Measurements from ENCODE around the gene EPS8.

DNA sequence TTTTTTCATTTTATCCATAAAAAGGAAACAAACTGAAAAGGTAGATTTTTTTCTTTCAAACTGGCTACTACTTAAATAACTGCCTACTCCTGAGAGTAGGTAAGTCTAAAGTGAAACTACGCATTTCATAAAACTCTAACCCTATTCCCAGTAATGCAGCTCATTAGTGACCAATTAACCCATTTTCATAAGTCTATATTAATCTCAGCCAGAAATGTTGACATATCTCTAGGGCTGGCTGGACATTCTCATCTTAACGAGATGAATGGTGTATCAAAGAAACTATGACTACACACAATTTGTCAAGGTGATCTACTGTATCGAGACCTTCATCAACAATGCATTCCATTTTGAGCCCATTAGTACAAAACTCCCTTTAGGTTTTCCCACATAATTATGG lies 57.2 kb downstream of the EPS8 start:
- TF ChIP-seq, protein P1, sequence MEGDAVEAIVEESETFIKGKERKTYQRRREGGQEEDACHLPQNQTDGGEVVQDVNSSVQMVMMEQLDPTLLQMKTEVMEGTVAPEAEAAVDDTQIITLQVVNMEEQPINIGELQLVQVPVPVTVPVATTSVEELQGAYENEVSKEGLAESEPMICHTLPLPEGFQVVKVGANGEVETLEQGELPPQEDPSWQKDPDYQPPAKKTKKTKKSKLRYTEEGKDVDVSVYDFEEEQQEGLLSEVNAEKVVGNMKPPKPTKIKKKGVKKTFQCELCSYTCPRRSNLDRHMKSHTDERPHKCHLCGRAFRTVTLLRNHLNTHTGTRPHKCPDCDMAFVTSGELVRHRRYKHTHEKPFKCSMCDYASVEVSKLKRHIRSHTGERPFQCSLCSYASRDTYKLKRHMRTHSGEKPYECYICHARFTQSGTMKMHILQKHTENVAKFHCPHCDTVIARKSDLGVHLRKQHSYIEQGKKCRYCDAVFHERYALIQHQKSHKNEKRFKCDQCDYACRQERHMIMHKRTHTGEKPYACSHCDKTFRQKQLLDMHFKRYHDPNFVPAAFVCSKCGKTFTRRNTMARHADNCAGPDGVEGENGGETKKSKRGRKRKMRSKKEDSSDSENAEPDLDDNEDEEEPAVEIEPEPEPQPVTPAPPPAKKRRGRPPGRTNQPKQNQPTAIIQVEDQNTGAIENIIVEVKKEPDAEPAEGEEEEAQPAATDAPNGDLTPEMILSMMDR (IDR thresholded peaks at IDR 0.05): no peak
- TF ChIP-seq POLR2A (IDR thresholded peaks at IDR 0.05; ENCODE audit: low read depth) (no peak), POLR2AphosphoS5 (IDR thresholded peaks at IDR 0.05) (no peak), EP300 (IDR thresholded peaks at IDR 0.05) (no peak)
